ENCODE measurements around the gene FIGLA. TPM values are rescaled to one million over a fixed set of nuclear protein-coding genes. Genes with fewer than 3 reads are reported as not detected.

FIGLA gene
- total and polyA plus RNA-seq, 2 of the 8 experiments (the other 6 are each of a cell fraction or from before 2014, with no cell fraction given): not detected

DNA sequence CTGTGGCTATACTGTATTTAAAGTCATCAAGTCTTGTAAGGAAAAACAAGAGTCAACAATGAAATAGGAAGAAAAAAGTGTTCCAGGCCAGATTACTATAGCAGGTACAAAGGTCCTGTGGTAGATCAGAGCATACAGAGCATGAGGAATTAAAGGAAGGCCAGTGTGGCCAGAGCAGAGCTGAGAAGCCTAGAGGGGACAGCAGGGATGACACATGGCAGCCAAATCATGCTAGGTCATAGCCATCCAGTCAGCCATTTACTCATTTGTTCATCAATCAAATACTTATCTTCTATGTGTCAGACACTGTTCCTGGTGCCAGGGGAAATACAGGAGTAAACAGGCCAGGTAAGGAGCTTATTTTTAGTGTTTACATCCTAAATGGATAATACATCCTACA, 46.8 kb downstream of the FIGLA start:
- H3K79me1 ChIP-seq (ENCODE audit: low read depth, low read length): peaks cover 15% of the 10 kb centered on the region
- no peak overlapping the region for H2AK5ac ChIP-seq (ENCODE audit: low read depth, low read length)
- no peak overlapping the region for H3K23ac ChIP-seq (ENCODE audit: insufficient read length)
- no peak overlapping the region for H4K91ac ChIP-seq (replicated peaks; ENCODE audit: insufficient read length, low read length)
- H2BK5ac ChIP-seq (ENCODE audit: low read depth, low read length): no peak overlapping the region
- no peak overlapping the region for H3K27ac ChIP-seq (ENCODE audit: low read depth, low read length)
- H3K4me2 ChIP-seq (ENCODE audit: insufficient read depth in 1 of 2, low read depth in 2 of 2, low read length in 2 of 2): no peak overlapping the region
- H2AFZ ChIP-seq (ENCODE audit: low read length): no peak overlapping the region
- CTCF ChIA-PET (ENCODE audit: partially characterized antibody): interaction anchor here (0.9 to 6.3 kb wide), 5 partner anchors 15 to 43 kb away, joined by 3 to 39 read pairs (median 4); partner anchors contain the start of gene ADD2
- H3K4ac ChIP-seq (replicated peaks; ENCODE audit: insufficient read length, low read depth, low read length): no peak overlapping the region
- H3K9ac ChIP-seq (replicated peaks in 1 of 4; ENCODE audit: extremely low read depth in 1 of 4, low read depth in 3 of 4, low read length in 3 of 4): no peak overlapping the region
- no peak overlapping the region for H2BK15ac ChIP-seq (ENCODE audit: low read length)
- H4K20me1 ChIP-seq (replicated peaks in 1 of 2; ENCODE audit: control insufficient read depth in 1 of 2, insufficient read depth in 2 of 2, low read length in 2 of 2): peaks cover 14% of the 10 kb centered on the region in 2 experiments
- H3K27me3 ChIP-seq (replicated peaks in 1 of 4; ENCODE audit: control insufficient read depth in 3 of 4, extremely low read depth in 1 of 4, insufficient read depth in 3 of 4, low read length in 3 of 4): no peaks in the 10 kb centered on the region
- H2BK20ac ChIP-seq (ENCODE audit: low read length): no peak overlapping the region
- no peak overlapping the region for H3K4me3 ChIP-seq (ENCODE audit: extremely low read depth in 1 of 4, insufficient read depth in 2 of 4, low read depth in 3 of 4, low read length in 4 of 4)
- no peaks in the 10 kb centered on the region; a peak in 1 of 8 replicates for H3K36me3 ChIP-seq (ENCODE audit: control insufficient read depth in 2 of 4, insufficient read depth in 4 of 4, low read length in 3 of 4)
- no peak overlapping the region for H3K56ac ChIP-seq (replicated peaks; ENCODE audit: insufficient read length, low read depth, low read length)
- H3K14ac ChIP-seq (ENCODE audit: insufficient read length): no peak overlapping the region
- no peak overlapping the region for H4K5ac ChIP-seq (ENCODE audit: insufficient read length, low read depth, low read length)
- peaks cover 8 to 97% of the 10 kb centered on the region in 2 experiments for H3K79me2 ChIP-seq (ENCODE audit: control insufficient read depth in 1 of 2, insufficient read depth in 2 of 2, low read length in 2 of 2)
- no peak overlapping the region for H2BK120ac ChIP-seq (replicated peaks; ENCODE audit: low read depth, low read length)
- no peak overlapping the region for H3K18ac ChIP-seq (ENCODE audit: extremely low read depth, low read length)
- no peak for FAIRE-seq
- peaks cover 1 to 18% (median 6%) of the 10 kb centered on the region in 4 experiments; a peak in 3 of 7 replicates for H3K4me1 ChIP-seq (replicated peaks in 1 of 4; ENCODE audit: control insufficient read depth in 3 of 4, insufficient read depth in 4 of 4, low read length in 3 of 4)
- POLR2A ChIA-PET (ENCODE audit: partially characterized antibody): no interaction called here
- no peaks in the 10 kb centered on the region; the same call in 1 of the 2 replicates for H3K23me2 ChIP-seq (ENCODE audit: low read depth, low read length)
- H2BK12ac ChIP-seq (ENCODE audit: low read depth, low read length): no peak overlapping the region
- H4K8ac ChIP-seq (ENCODE audit: extremely low read depth, insufficient read depth, low read length): no peak overlapping the region
- DNase-seq (ENCODE audit: low read depth in 1 of 2, low spot score in 2 of 2): no peak
- TF ChIP-seq CHD2 (IDR thresholded peaks at IDR 0.05; ENCODE audit: low read length) (no peak), HDAC2 (IDR thresholded peaks at IDR 0.05; ENCODE audit: borderline replicate concordance in 1 of 2, low read depth in 2 of 2, low read length in 2 of 2) (peak in 1 of 2 experiments; percentile 76; a peak in 1 of 4 replicates), KDM1A (IDR thresholded peaks at IDR 0.05; ENCODE audit: borderline replicate concordance, low read length) (peak; percentile 97), TBP (IDR thresholded peaks at IDR 0.05; ENCODE audit: low read depth, low read length) (no peak), JUN (IDR thresholded peaks at IDR 0.05; ENCODE audit: low read depth, low read length) (no peak)
- peaks cover 0 to 4% of the 10 kb centered on the region in 2 experiments; a peak in 1 of 4 replicates for H3K9me3 ChIP-seq (ENCODE audit: insufficient read depth in 2 of 2, low read depth in 1 of 2, low read length in 1 of 2)
